Fibroblast of peridontal ligament (primary cell): Measurements from ENCODE around the gene GPI.

ENCODE experiments used
- DNase-seq: peaks from one replicate; pipeline ENCODE4 v3.0.0-alpha.2; 2010; ENCODE audit errors: extremely low read depth

Gene GPI

DNA sequence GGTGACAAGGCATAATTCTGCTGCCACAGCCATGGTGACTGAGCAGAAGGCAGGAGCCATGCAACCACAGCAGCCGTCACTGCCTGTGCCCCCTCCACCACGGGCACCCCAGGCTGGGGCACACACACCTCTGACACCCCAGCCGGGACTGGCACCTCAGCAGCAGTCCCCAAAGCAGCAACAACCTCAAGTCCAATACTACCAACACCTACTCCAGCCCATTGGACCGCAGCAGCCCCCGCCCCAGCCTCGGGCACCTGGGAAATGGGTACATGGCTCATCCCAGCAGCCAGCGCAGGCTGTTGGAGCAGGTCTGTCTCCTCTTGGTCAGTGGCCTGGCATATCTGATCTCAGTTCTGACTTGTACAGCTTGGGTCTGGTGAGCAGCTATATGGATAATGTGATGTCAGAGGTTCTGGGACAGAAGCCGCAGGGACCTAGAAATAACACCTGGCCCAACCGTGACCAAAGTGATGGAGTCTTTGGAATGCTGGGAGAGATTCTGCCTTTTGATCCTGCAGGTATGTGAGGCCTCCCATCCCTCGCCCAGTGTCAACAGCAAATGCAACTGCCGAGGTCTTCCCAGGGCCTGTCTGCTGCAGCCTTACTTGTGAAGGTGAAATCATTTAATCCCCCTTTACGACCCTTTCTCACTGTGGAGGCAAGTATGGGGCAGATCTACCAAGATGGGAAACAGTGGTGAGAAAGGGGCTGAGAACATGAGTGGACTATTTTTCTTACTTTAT, 22.9 kb upstream of the GPI start:
- no peak for DNase-seq

DNA sequence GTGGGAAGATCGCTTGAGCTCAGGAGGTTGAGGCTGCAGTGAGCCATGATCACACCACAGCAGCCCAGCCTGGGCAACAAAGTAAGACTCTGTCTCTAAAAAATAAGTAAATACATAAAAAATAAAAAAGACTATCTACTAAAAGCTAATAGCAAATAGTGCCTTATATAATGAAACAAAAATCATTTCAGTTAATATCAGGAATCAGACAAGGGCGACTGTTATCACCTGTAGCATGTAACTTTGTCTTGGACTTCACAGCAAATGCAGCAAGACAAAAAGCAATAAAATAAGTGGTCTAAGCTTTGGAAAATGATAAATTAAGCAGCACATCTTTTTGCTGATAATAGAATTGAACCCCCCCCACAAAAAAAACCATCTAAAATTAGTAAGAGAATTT, 21.2 kb upstream of the GPI start:
- DNase-seq: no peak

DNA sequence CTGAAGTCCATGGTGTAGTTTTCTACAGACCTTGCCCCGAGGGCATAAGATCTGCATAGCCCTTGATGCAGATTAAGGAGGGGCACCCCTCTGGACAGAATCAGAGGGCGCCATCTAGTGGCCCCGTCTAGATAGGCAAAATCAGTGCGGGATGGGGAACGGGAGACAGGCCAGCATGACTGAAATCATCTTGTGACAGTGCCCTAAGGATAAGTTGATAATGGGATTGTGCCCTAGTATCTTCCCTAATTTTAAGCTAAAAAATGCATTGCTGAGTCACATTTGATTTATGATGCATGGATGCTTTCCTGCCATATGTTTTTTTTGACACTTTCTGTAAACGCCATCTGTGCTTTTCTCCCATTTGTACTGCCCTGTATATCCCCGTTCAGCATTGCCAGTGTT, 19.0 kb upstream of the GPI start:
- DNase-seq: peak; percentile 68

DNA sequence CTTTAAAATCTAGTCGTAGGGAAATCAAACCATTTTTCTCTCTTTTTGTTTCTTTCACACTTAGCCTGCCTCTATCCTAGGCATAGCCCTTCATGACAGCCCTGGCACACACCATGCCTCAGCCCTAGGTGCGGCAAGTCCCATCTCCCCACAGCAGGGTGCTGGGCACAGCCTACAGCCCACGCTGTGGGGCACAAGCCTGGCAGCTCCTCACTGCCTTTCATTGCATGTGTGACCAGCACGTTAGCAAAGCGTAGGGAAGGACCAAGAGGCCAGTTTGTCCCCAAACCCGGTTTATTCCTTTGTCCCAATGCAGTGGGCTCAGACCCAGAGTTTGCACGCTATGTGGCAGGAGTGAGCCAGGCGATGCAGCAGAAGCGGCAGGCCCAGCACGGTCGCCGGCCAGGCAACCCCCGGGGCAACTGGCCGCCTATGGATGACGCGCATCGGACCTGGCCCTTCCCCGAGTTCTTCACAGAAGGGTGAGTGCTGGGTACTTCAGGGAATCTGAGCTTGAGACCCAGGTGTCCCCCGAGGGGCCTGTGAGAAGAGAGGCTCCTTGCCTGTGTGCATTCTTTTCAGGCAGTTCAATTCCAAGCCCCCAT, 17.3 kb upstream of the GPI start:
- DNase-seq: no peak

DNA sequence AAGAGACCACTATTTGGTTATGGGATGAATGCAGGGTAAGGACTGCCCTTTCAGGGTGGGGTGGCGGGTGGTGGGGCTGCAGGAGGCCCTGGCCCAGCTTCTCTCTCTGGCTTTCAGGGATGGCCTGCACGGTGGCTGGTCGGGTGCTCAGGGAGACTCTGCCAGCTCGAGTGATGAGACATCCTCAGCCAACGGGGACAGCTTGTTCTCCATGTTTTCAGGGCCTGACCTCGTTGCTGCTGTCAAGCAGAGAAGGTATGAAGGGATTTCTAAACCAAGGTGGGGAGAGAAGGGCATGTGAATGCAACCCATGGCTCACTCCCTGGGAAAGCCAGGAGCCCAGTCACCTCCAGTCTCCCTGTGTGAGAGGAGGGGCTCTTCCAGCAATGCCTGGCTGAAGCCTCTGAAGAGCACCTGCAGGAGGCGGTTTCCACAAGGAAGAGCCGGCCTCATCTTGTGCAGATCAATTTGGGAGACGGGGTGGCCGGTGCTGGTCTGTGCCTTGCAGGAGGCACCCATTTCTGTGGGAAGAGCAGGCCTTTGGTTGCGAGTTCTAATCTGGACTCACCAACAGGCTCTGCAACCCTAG, 16.0 kb upstream of the GPI start:
- DNase-seq: no peak

DNA sequence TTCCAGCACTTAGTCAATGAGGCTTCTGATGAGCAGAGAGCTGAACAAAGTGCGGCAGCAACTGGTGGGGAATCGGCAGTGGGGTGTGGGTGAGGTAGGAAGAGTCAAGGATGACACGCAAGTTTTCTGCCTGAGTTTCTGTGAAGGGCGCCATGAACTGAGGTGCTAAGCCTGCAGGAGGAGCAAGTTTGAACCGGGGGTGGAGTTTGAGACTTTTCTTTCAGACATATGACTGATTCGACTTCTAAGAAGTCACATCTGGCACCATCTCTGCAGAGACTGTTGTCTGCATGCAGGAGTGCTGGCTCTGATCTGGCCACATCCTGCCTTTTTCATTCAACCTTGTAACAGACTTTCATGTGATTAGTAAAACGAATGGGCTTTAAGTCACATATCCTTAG, 14.8 kb upstream of the GPI start:
- DNase-seq: no peak

DNA sequence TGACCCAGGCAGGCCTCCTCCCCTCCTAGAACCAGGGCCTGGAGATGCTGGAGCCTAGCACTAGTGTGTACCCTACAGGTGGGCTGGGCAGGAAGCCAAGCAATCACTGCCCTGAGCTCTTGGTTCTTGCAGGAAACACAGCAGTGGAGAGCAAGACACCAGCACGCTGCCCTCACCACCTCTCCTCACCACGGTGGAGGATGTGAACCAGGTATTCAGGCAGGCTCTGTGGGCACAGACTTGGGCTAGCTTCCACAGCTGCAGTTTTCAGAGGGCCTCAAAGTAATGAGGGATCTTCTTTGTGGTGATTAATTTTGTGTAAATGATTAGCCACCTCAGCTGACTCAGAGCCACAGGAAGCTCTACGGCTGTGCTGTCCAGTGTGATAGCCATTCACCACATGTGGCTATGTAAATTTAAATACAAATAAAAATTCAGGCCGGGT, 13.6 kb upstream of the GPI start:
- no peak for DNase-seq

DNA sequence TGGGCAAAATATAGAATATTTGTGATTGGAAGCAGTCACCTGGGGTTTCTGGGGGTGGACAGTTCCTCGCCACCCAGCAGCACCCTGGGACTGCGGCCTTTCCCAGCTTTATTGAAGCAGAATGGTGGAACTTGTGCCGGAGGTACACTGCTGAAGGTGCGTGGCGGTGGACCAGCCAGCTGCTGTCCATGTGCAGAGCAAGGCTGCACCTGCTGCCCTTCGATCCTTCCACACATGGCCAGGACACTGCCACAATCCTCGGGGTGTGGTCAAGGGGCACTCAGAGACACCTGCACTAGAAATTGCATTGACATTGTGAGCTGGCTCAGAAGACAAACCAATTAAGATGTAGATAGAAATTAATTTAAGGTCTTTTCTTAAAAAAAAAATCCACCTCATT, 11.4 kb upstream of the GPI start:
- DNase-seq: no peak

DNA sequence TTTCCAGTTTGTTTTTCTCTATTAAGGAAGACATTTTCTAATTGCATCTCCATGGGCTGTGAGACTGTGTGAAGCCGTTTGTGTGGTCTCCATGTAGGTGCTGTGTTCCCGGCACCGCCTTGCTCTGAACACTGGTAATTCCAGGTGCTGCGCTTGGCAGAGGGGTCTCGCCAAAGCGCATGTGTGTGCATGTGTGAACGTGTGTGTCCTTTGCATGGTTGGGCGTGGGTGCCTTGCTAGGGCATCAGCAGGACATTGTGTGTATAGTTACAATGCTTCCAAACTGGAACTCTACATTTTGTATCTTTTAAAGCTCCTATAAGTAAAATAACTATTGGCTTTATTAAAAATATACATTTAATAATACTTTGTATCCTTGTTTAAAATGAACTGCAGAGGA, 9.8 kb upstream of the GPI start:
- DNase-seq: no peak

DNA sequence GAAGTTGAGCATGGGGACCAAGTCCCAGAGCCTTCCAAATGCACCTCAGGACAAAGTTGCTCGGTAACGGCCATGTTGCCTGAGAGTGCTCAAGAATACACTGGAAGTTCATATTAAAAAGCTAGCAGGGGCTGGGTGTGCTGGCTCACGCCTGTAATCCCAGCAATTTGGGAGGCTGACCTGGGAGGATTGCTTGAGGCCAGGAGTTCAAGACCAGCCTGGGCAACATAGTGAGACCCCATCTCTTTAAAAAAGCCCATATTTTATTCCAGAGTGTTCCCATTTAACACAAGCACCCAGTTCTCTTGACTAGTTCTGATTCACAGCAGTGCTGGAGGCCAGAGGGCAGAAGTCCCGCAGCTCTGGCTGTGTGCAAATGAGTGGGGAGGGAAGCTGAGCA, 8.1 kb upstream of the GPI start:
- DNase-seq: no peak

DNA sequence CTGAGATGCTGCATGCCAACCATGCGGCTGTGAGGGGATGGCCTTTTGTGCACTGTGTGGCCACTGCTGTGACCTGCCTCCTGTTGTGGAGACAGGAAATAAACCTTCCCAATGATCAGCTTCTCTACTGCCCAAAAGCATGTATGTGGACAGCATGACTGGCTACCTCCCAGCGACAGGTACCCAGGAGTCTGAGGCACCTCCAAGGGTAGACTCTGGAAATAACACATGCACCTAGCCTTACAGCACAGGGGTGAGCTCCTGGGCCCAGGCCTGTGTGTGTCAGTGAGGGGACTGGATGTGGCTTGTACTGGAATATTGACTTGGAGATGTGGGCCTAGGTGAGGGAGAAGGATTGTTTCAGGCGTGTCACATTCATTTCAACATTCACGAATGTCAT, 7.6 kb upstream of the GPI start:
- DNase-seq: no peak

DNA sequence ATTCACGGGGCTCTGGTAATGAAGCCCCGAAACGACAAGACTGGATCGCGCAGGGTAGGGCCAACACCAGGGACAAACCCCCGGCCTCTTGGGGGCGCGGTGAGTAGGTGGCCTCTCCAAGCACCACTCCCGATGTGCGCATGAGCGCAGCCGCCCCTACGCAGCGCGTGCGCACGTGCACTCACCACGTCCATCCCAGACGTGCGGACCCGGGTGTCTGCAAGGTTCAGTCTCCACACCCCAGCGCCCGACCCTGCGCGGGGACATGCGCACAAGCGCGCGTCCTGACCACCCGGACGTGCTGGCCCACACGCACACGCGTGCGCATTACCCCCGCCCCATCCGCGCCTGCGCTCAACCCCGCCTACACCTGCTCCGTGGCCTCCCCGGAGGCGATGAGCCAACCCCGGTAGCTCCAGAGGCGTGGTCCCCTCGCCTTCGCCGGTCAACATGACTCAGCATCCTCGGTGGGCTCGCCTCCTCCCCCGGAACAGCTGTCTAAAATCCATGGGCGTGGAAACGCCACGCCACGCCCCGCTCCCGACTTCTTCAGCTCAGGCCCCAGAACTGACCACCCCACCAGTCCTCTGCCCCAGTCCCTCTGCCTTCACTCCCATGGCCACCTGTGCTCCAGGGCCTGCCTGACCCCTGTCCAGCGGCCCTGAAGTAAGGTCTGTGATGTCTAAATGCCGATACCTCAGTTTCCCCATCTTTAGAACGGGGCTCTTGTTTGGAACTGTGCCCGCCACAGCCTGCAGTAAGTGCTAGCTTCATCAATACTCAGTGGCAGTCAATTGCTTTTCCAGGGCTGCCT, 5.6 kb upstream of the GPI start:
- peak; percentile 93 for DNase-seq

DNA sequence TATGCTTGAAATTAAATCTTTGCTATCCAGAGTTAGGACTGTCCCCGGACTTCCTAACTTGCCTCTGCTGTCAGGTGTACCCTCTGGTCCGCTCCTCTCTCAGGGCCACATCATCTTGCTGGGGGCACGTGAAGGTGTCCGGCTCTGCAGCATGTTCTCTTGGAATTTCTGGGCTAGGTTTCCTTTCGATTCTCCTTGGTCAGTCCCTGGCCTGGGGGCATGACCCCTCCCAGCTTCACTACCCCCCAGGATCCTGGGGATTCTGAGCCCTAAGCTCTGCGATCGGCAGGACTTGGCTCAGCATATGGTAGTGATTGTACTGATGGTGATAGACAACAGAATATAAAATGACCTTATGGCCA, 5.1 kb upstream of the GPI start:
- DNase-seq: no peak

DNA sequence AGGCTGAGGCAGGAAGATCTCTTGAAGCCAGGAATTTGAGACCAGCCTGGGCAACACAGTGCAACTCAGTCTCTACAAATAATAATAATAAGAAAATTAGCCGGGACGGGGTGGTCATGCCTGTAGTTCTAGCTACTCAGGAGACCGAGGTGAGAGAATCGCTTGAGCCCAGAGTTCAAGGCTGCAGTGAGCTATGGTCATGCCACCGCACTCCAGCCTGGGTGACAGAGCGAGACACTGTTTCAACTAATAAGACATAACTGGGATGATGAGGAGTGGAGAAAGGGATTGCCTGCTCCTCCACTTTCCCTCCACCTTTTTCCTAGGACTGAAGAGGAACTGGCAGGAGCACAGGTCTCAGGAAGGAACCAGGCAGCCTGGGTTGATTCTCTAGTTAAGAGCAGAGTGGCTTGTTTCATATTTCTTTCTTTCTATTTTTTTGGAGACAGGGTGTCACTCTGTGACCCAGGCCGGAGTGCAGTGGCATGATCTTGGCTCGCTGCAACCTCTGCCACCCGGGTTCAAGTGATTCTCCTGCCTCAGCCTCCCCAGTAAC, 4.6 kb upstream of the GPI start:
- no peak for DNase-seq

DNA sequence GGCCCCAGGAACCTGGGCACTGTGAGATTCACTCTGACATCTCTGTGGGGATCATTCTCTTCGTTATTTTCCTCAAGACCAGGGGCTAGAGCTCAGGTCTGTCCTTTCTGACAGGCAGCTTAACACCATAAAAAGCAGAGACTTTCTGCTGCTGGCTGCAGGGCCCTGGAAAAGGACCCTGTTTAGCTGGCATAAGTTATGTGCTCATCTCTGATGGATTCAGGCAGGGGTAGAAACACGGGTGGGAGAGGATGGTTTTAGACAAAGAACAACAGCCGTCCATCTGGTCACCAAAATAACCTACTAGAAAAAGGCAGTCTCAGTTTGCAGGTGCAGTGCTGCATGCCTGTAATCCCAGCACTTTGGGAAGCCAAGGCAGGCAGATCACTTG, 2.3 kb upstream of the GPI start:
- DNase-seq: no peak

DNA sequence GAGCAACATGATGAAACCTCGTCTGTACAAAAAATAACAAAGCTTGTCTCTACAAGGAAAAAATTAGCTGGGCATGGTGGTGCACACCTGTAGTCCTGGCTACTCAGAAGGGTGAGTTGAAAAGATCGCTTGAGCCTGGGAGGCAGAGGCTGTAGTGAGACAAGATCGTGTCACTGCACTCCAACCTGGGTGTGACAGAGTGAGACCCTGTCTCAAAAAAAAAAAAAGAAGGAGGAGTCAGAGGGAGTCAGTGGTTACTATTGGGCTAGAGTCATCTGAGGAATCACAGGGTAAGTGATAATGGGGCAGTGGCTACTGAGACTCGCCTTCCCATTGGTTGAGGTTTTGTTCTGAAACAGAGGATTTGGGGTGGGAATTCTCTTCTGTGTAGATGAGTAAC, 1.9 kb upstream of the GPI start:
- DNase-seq: no peak

DNA sequence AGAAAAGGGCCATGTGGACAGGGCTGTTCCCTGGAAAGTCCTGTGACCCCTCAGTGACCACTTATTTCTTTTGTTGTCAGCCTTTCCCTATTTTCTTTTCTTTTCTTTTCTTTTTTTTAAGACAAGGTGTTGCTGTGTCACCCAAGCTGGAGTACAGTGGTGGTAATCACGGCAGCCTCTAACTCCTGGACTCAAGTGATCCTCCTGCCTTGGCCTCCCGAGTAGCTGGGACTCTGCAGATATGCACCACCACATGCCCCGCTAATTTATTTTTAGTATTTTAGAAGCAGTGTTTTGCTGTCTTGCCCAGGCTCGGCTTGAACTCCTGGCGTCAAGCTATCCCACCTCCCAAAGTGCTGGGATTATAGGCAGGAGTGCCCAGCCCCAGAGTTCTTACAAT, 1.1 kb upstream of the GPI start:
- DNase-seq: no peak

DNA sequence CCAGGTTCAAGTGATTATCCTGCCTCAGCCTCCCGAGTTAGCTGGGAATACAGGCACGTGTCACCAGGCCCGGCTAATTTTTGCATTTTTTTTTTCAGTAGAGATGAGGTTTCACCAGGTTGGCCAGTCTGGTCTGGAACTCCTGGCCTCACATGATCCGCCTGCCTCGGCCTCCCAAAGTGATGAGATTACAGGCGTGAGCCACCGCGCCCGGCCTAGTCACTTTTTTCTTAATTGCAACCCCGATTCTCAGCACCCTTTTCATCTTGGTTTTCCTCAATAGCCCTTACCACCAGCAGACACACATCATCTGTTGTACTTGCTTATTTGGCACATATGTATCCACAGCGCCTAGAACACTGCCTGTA, 550 bp upstream of the GPI start:
- no peak for DNase-seq

DNA sequence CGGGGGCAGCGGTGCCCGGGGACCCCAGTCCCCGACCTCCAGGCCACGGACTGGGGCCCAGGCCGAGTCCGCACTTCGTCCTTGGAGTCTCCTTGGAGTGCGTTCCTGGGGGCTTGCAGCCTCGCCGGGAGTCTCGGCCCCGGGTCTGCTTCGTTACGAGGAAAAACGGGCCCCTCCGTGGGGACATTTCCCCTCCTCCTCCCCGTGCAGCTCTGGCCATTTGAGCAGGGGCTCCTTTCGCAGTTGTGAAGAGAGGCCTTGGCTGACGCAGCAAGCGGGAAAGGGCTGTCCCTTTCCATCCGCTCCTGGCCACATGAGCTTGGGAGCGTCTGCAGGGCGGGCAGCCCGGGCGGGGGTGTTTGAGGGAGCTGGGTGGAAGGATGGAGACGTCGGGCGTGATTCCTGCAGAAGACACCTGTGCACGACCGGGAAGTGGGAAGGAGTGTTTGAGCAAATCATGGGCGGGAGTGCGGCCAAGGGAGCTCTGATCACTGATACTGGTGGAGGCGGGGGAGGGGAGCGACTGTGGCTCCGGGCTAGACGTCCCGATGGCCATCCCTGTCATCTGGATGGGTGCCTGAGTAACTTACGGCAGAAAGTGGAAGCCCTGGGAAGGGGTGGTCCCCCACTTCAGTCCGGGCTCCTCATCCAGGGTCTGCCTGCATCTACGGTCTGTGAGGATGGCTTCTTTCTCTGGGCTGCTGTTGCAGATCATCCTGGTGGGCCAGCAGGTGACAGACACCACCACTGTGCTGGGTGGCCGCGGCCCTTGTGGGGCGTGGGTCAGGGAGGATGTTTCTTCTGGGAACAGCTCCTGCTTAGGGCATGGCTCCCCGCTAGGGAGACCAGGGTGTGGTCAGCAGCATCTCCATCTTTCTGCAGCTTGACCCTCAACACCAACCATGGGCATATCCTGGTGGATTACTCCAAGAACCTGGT, 736 bp downstream of the GPI start:
- DNase-seq: peak; percentile 31

DNA sequence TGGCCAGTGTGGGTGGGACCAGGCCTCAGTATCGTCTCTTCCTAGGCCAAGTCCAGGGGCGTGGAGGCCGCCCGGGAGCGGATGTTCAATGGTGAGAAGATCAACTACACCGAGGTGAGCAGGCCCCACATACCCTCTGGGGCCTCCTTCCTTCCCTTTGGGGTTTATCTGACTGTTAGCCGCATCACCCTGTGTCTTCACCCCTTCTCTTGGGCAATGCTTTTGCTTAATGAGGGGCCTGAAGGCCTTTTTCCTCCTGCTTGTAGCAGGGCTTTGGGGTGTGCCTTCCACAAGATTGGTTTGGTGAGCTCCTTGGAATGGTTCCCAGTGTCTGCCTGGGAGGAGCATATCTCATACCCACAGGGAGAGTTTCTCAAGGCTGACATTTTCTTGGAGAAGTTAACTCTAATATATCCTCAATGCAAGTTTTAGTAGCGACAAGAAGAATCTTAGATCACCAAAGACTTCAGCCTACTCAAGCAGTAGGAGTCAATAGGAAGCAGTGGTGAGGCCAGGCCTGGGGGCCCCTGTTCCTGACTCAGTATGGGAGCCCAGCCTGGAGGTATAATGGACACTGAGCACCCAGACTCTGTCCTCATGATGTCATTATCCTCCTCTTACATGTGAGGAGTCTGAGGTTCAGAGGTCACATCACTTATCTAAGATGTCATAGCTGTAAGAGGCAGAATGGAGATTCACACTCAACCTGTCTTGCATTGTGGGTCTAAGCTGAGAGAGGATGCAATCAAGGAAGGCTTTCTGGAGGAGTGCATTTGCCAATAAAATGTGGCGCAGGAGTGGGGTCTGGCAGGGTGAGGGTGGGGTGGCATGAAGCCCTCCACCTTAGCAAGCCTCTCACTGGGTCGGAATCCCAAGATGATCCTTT, 2.0 kb downstream of the GPI start:
- DNase-seq: peak; percentile 83

DNA sequence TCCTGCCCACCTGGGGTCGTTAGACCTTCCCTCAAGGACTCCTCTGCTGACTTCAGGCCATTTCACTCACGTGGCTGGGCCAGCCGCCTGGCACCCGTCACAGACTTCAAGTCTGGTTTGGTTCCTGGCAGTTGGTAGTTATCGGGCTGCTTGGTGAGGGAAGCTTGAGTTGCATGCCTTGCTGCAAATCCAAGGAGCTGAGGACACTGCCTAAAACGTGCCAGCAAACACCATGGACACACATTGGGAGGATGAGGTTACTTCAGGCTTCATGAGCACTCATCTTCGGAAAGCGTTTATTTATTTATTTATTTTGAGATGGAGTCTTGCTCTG, 2.6 kb downstream of the GPI start:
- DNase-seq: no peak
